ENCODE data around the gene ITIH1. TPM values are rescaled to one million over a fixed set of nuclear protein-coding genes. Genes with fewer than 3 reads are reported as not detected.

ITIH1 gene
- total RNA-seq, 1 experiment from 2014 or later, result not detected

- Histone ChIP-seq H4K5ac (ENCODE audit: insufficient read length, low read depth, low read length) (no peak overlapping the region), H3K14ac (ENCODE audit: insufficient read depth, low read length) (no peak overlapping the region), H3K4me1 (ENCODE audit: insufficient read depth, low read length) (no peaks in the 10 kb centered on the region), H2BK5ac (ENCODE audit: insufficient read length, low read length) (no peak overlapping the region), H2AK5ac (ENCODE audit: insufficient read length, low read length) (no peak overlapping the region), H3K9ac (ENCODE audit: extremely low read depth, insufficient read length, low read length) (no peak overlapping the region), H3K18ac (ENCODE audit: insufficient read length, low read depth, low read length) (no peak overlapping the region), H4K20me1 (ENCODE audit: control insufficient read depth, insufficient read depth, insufficient read length) (no peaks in the 10 kb centered on the region), H3K79me2 (ENCODE audit: insufficient read depth, low read length) (no peaks in the 10 kb centered on the region), H3K27ac (ENCODE audit: insufficient read length, low read depth, low read length) (no peak overlapping the region), H3K27me3 (ENCODE audit: insufficient read depth, low read length) (no peaks in the 10 kb centered on the region), H3K23me2 (ENCODE audit: insufficient read length, low read depth, low read length, poor library complexity, severe bottlenecking) (no peaks in the 10 kb centered on the region), H2AFZ (ENCODE audit: low read length) (no peak overlapping the region), H2BK20ac (ENCODE audit: low read depth, low read length, poor library complexity, severe bottlenecking) (no peak overlapping the region), H3T11ph (ENCODE audit: low read length) (no peak overlapping the region), H3K23ac (ENCODE audit: insufficient read length, low read depth, low read length) (no peak overlapping the region), H4K8ac (replicated peaks; ENCODE audit: insufficient read length, low read depth, low read length) (no peak overlapping the region), H2BK12ac (ENCODE audit: insufficient read length, low read depth, low read length) (no peak overlapping the region), H2BK15ac (ENCODE audit: low read depth, low read length) (no peak overlapping the region), H3K4ac (ENCODE audit: low read depth, low read length) (no peak overlapping the region), H3K56ac (ENCODE audit: insufficient read length, low read depth, low read length) (no peak overlapping the region), H2BK120ac (ENCODE audit: low read depth, low read length, poor library complexity, severe bottlenecking) (no peak overlapping the region), H3K79me1 (ENCODE audit: insufficient read depth, low read depth, low read length, poor library complexity, severe bottlenecking) (no peaks in the 10 kb centered on the region), H3K4me2 (ENCODE audit: insufficient read depth, insufficient read length, low read length) (no peak overlapping the region), H4K91ac (ENCODE audit: insufficient read length, low read depth, low read length) (no peak overlapping the region), H3K9me3 (ENCODE audit: control insufficient read depth, low read depth, low read length) (no peaks in the 10 kb centered on the region)
- no peaks in the 10 kb centered on the region; a peak in 1 of 5 replicates for H3K9me3 Mint-ChIP-seq
- no peak overlapping the region for H3K4me3 Mint-ChIP-seq
- H3K36me3 Mint-ChIP-seq (ENCODE audit: insufficient read depth in 1 of 3, low read depth in 3 of 3), result no peaks in the 10 kb centered on the region; a peak in 1 of 7 replicates
- no peak for DNase-seq
- no peak overlapping the region for H3K27ac Mint-ChIP-seq
- H3K27me3 Mint-ChIP-seq (ENCODE audit: low read depth), result peaks cover 2% of the 10 kb centered on the region
- no peak for TF ChIP-seq CTCF (conservative IDR thresholded peaks at IDR 0.05)
- WGBS (ENCODE audit: extremely low coverage, insufficient read length, low lambda C conversion rate), result no CpG with 5 or more reads among the region's 9 CpGs
- peaks cover 6 to 8% of the 10 kb centered on the region in 2 experiments; a peak in 3 of 4 replicates for H3K4me1 Mint-ChIP-seq
These were observed 18.0 kb downstream of the ITIH1 start for GRCh38 chr3:52795298-52795900.
